H9 (cell line): ENCODE data around the gene NNT. TPM values are rescaled to one million over a fixed set of nuclear protein-coding genes. Genes with fewer than 3 reads are reported as not detected.

Experiments
- DNase-seq: peaks from one replicate; pipeline ENCODE4 v3.0.0-alpha.2; 2017
- H2AFZ ChIP-seq: one replicate; pipeline ENCODE4 v1.6.1; 2013; ENCODE audit warnings: mild to moderate bottlenecking, low read length, control low read depth, moderate library complexity
- H2AK5ac ChIP-seq: 2 replicates; pipeline ENCODE4 v1.6.1; 2013; ENCODE audit warnings: low read length, control low read depth, mixed read lengths; ENCODE audit not compliant: insufficient read length
- H2BK120ac ChIP-seq: one replicate; pipeline ENCODE4 v1.6.1; 2013; ENCODE audit warnings: low read depth, mild to moderate bottlenecking, low read length, control low read depth, inconsistent platforms; ENCODE audit not compliant: poor library complexity, severe bottlenecking
- H2BK12ac ChIP-seq: 2 replicates; pipeline ENCODE4 v1.6.1; 2013; ENCODE audit warnings: low read length, control low read depth, mixed read lengths, low read depth; ENCODE audit not compliant: insufficient read length
- H2BK15ac ChIP-seq: 2 replicates; pipeline ENCODE4 v1.6.1; 2013; ENCODE audit warnings: low read depth, low read length, control low read depth
- H2BK20ac ChIP-seq: one replicate; pipeline ENCODE4 v1.6.1; 2013; ENCODE audit warnings: low read depth, mild to moderate bottlenecking, low read length, control low read depth, inconsistent platforms; ENCODE audit not compliant: poor library complexity, severe bottlenecking
- H2BK5ac ChIP-seq: 2 replicates; pipeline ENCODE4 v1.6.1; 2013; ENCODE audit warnings: low read length, control low read depth, mixed read lengths; ENCODE audit not compliant: insufficient read length
- H3K14ac ChIP-seq: 2 replicates; pipeline ENCODE4 v1.6.1; 2013; ENCODE audit warnings: low read length, control low read depth; ENCODE audit not compliant: insufficient read depth
- H3K18ac ChIP-seq: 2 replicates; pipeline ENCODE4 v1.6.1; 2013; ENCODE audit warnings: low read depth, mild to moderate bottlenecking, mixed read lengths, low read length, control low read depth; ENCODE audit not compliant: insufficient read length
- H3K23ac ChIP-seq: 2 replicates; pipeline ENCODE4 v1.6.1; 2013; ENCODE audit warnings: low read length, control low read depth, mixed read lengths, low read depth; ENCODE audit not compliant: insufficient read length
- H3K23me2 ChIP-seq: 2 replicates; pipeline ENCODE4 v1.6.1; 2013; ENCODE audit warnings: low read depth, mild to moderate bottlenecking, mixed read lengths, low read length, control low read depth; ENCODE audit not compliant: insufficient read length, poor library complexity, severe bottlenecking
- H3K27ac ChIP-seq: 2 replicates; pipeline ENCODE4 v1.5.1; 2013; ENCODE audit warnings: low read length, control low read depth, mixed read lengths, low read depth; ENCODE audit not compliant: insufficient read length
- H3K27me3 ChIP-seq: 2 replicates; pipeline ENCODE4 v1.6.1; 2013; ENCODE audit warnings: low read length, control low read depth, inconsistent platforms; ENCODE audit not compliant: insufficient read depth
- H3K4ac ChIP-seq: 2 replicates; pipeline ENCODE4 v1.6.1; 2013; ENCODE audit warnings: low read depth, mild to moderate bottlenecking, control low read depth, inconsistent platforms, low read length, moderate library complexity
- H3K4me1 ChIP-seq: 2 replicates; pipeline ENCODE4 v1.6.1; 2013; ENCODE audit warnings: low read length, control low read depth, inconsistent platforms; ENCODE audit not compliant: insufficient read depth
- H3K4me2 ChIP-seq: 2 replicates; pipeline ENCODE4 v1.6.1; 2013; ENCODE audit warnings: low read length, control low read depth, mixed read lengths; ENCODE audit not compliant: insufficient read length, insufficient read depth
- H3K56ac ChIP-seq: 2 replicates; pipeline ENCODE4 v1.6.1; 2013; ENCODE audit warnings: low read depth, mild to moderate bottlenecking, mixed read lengths, low read length, control low read depth; ENCODE audit not compliant: insufficient read length
- H3K79me1 ChIP-seq: 2 replicates; pipeline ENCODE4 v1.6.1; 2013; ENCODE audit warnings: low read depth, mild to moderate bottlenecking, moderate library complexity, low read length, control low read depth, inconsistent platforms; ENCODE audit not compliant: insufficient read depth, poor library complexity, severe bottlenecking
- H3K79me2 ChIP-seq: 2 replicates; pipeline ENCODE4 v1.6.1; 2013; ENCODE audit warnings: low read length, control low read depth, inconsistent platforms; ENCODE audit not compliant: insufficient read depth
- H3K9ac ChIP-seq: 2 replicates; pipeline ENCODE4 v1.6.1; 2013; ENCODE audit warnings: low read length, control low read depth, mixed read lengths; ENCODE audit not compliant: insufficient read length; ENCODE audit errors: extremely low read depth
- H3K9me3 ChIP-seq: one replicate; pipeline ENCODE4 v1.6.1; 2013; ENCODE audit warnings: low read depth, low read length, inconsistent platforms; ENCODE audit not compliant: control insufficient read depth
- H3T11ph ChIP-seq: one replicate; pipeline ENCODE4 v1.6.1; 2013; ENCODE audit warnings: mild to moderate bottlenecking, low read length, control low read depth, inconsistent platforms
- H4K20me1 ChIP-seq: one replicate; pipeline ENCODE4 v1.6.1; 2013; ENCODE audit not compliant: control insufficient read depth, insufficient read length, insufficient read depth
- H4K5ac ChIP-seq: 2 replicates; pipeline ENCODE4 v1.6.1; 2013; ENCODE audit warnings: low read depth, mild to moderate bottlenecking, mixed read lengths, low read length, control low read depth; ENCODE audit not compliant: insufficient read length
- H4K8ac ChIP-seq: replicated peaks from 2 replicates; pipeline ENCODE4 v1.6.1; 2013; ENCODE audit warnings: low read length, control low read depth, mixed read lengths, low read depth; ENCODE audit not compliant: insufficient read length
- H4K91ac ChIP-seq: 2 replicates; pipeline ENCODE4 v1.6.1; 2013; ENCODE audit warnings: low read depth, mild to moderate bottlenecking, moderate library complexity, mixed read lengths, low read length, control low read depth; ENCODE audit not compliant: insufficient read length
- H3K27ac Mint-ChIP-seq, 3 experiments: 2 replicates in 2 of 3; 3 replicates in 1 of 3; pipeline ENCODE4 v1.8.0; 2020 to 2021; ENCODE audit warnings: mixed read lengths in 3 of 3, mild to moderate bottlenecking in 1 of 3, moderate library complexity in 1 of 3
- H3K27me3 Mint-ChIP-seq: 2 replicates; pipeline ENCODE4 v1.8.0; 2021; ENCODE audit warnings: low read depth, mild to moderate bottlenecking, moderate library complexity, mixed read lengths
- H3K36me3 Mint-ChIP-seq, 3 experiments: 2 replicates in 2 of 3; 3 replicates in 1 of 3; pipeline ENCODE4 v1.8.0; 2020 to 2021; ENCODE audit warnings: low read depth in 3 of 3, mixed read lengths in 3 of 3; ENCODE audit not compliant: insufficient read depth in 1 of 3
- H3K4me1 Mint-ChIP-seq, 2 experiments: 2 replicates each; pipeline ENCODE4 v1.8.0; 2020; ENCODE audit warnings: mixed read lengths in 2 of 2
- H3K4me3 Mint-ChIP-seq, 2 experiments: 2 replicates in 1 of 2; 3 replicates in 1 of 2; pipeline ENCODE4 v1.8.0; 2020 to 2021; ENCODE audit warnings: mild to moderate bottlenecking in 2 of 2, mixed read lengths in 2 of 2, moderate library complexity in 1 of 2
- H3K9me3 Mint-ChIP-seq, 2 experiments: 2 replicates in 1 of 2; 3 replicates in 1 of 2; pipeline ENCODE4 v1.8.0; 2020; ENCODE audit warnings: mild to moderate bottlenecking in 2 of 2, mixed read lengths in 2 of 2, moderate library complexity in 1 of 2
- CTCF ChIP-seq: fragments of 200-600 bp; sonication (generic); conservative IDR thresholded peaks from 3 replicates; pipeline ENCODE4 v1.8.0; 2021; ENCODE audit warnings: antibody characterized with exemption, mild to moderate bottlenecking
- WGBS: extraction: QIAGEN DNeasy Blood & Tissue Kit; methylation state at CpG from one replicate; pipeline ENCODE4 v1.1.7; 2013; ENCODE audit warnings: missing lambda C conversion rate, low lambda C conversion rate, mixed read lengths; ENCODE audit not compliant: insufficient read length; ENCODE audit errors: extremely low coverage; 5-methylcytosine and 5-hydroxymethylcytosine counted together
- total RNA-seq: library from RNA; stranded (reverse); gene quantifications from 2 replicates; pipeline ENCODE4 v1.2.1, GENCODE V29; 2021

NNT gene
- total RNA-seq, 1 experiment from 2014 or later = 27.6 TPM

GRCh38 chr5:43652537-43653302, 49.7 kb downstream of the NNT start:
- Mint-ChIP-seq H3K9me3 (no peaks in the 10 kb centered on the region), H3K27ac (no peak overlapping the region), H3K4me1 (no peaks in the 10 kb centered on the region), H3K27me3 (no peaks in the 10 kb centered on the region), H3K4me3 (no peak overlapping the region), H3K36me3 (peaks cover 0 to 10% (median 0%) of the 10 kb centered on the region in 3 experiments; a peak in 3 of 7 replicates)
- Histone ChIP-seq H4K8ac (no peak overlapping the region), H3K4me1 (no peaks in the 10 kb centered on the region), H3K27ac (no peak overlapping the region), H2BK20ac (no peak overlapping the region), H3K4me2 (no peak overlapping the region), H2BK12ac (no peak overlapping the region), H4K20me1 (no peaks in the 10 kb centered on the region), H3K56ac (no peak overlapping the region), H3K14ac (no peak overlapping the region), H3T11ph (no peak overlapping the region), H3K23ac (no peak overlapping the region), H3K18ac (no peak overlapping the region), H2AK5ac (no peak overlapping the region), H2BK5ac (no peak overlapping the region), H3K27me3 (no peaks in the 10 kb centered on the region), H2BK120ac (no peak overlapping the region), H2AFZ (no peak overlapping the region), H3K79me2 (no peaks in the 10 kb centered on the region), H3K9ac (no peak overlapping the region), H3K9me3 (no peaks in the 10 kb centered on the region), H4K5ac (no peak overlapping the region), H3K4ac (no peak overlapping the region), H3K79me1 (no peaks in the 10 kb centered on the region), H3K23me2 (no peaks in the 10 kb centered on the region), H4K91ac (no peak overlapping the region), H2BK15ac (no peak overlapping the region)
- TF ChIP-seq CTCF = no peak
- DNase-seq = no peak
- no CpG with 5 or more reads among the region's 6 CpGs for WGBS
